Aorta (tissue), 5 donors: Measurements from ENCODE around the gene MAN2A2. TPM values are rescaled to one million over a fixed set of nuclear protein-coding genes. Genes with fewer than 3 reads are reported as not detected.

Experiments
- ATAC-seq: fragments of 200-7000 bp; cut with Tn5 transposase; one replicate; pipeline ENCODE4 v1.9.1; 2022; ENCODE audit warnings: moderate library complexity; ENCODE audit not compliant: low FRiP score
- DNase-seq, 2 donors: peaks; one replicate each; pipeline ENCODE4 v3.0.0-alpha.2; 2020
- H3K27ac ChIP-seq, 2 donors: one replicate each; pipeline ENCODE4 v1.5.1; 2013; ENCODE audit warnings: low read length in 2 of 2, mild to moderate bottlenecking in 2 of 2, moderate library complexity in 2 of 2, control low read depth in 1 of 2, inconsistent platforms in 1 of 2, low read depth in 1 of 2
- H3K27me3 ChIP-seq, 2 donors: one replicate each; pipeline ENCODE4 v1.6.1; 2013; ENCODE audit warnings: control low read depth in 1 of 2, low read length in 1 of 2, mild to moderate bottlenecking in 1 of 2, moderate library complexity in 1 of 2; ENCODE audit not compliant: insufficient read depth in 2 of 2, control insufficient read depth in 1 of 2
- H3K36me3 ChIP-seq, 2 donors: one replicate each; pipeline ENCODE4 v1.6.1; 2013; ENCODE audit warnings: control low read depth in 1 of 2, low read length in 1 of 2, mild to moderate bottlenecking in 1 of 2; ENCODE audit not compliant: insufficient read depth in 2 of 2, control insufficient read depth in 1 of 2
- H3K4me1 ChIP-seq, 2 donors: one replicate each; pipeline ENCODE4 v1.6.1; 2013; ENCODE audit warnings: low read length in 2 of 2, control low read depth in 1 of 2, mild to moderate bottlenecking in 1 of 2, moderate library complexity in 1 of 2; ENCODE audit not compliant: insufficient read depth in 2 of 2, control insufficient read depth in 1 of 2
- H3K4me3 ChIP-seq, 2 donors: one replicate each; pipeline ENCODE4 v1.5.1; 2013; ENCODE audit warnings: low read length in 2 of 2, control low read depth in 1 of 2, mild to moderate bottlenecking in 1 of 2
- H3K9me3 ChIP-seq: one replicate; pipeline ENCODE4 v1.6.1; 2013; ENCODE audit warnings: mild to moderate bottlenecking, low read length; ENCODE audit not compliant: control insufficient read depth
- WGBS, 2 donors: extraction: QIAGEN DNeasy Blood & Tissue Kit; methylation state at CpG; one replicate each; pipeline ENCODE4 v1.1.7; 2013; 5-methylcytosine and 5-hydroxymethylcytosine counted together
- intact Hi-C, 2 donors: fragments of 100-400 bp; cut with DNase I; formaldehyde crosslinking; loops; one replicate each; pipeline versions ENCODE4 v1.14.2 to v1.15.0; 2022
- polyA plus RNA-seq, 2 donors: library from polyadenylated mRNA; stranded (reverse); fragments of 200-250 nt; gene quantifications; one replicate each; pipeline ENCODE4 v1.2.3, GENCODE V29; 2013
- total RNA-seq, 2 donors: library from RNA; stranded (reverse); fragmentation: NEBNext Ultra II Directional; extraction: Animal tissue kit (Norgen Biotek cat#: 25700); gene quantifications; one replicate each; pipeline ENCODE4 v1.2.1, GENCODE V29; 2021
- donor health status: healthy with polysubstance abuse.
- donor health status: Bipolar disorder and iron deficiency.
- donor health status: DM: no; HTN: no; CAD: no.
- donor health status: DM: no; HTN: no; CAD: no.
- donor health status: DM: yes; HTN: yes; CAD: no.

Gene MAN2A2
- total and polyA plus RNA-seq, 4 donors: 19.2 to 82.4 (median 52.9) TPM

GRCh38 chr15:90880381-90881145 lies 22.5 kb upstream of the MAN2A2 start:
- no peaks in the 10 kb centered on the region for H3K27me3 ChIP-seq
- peaks cover 6 to 12% of the 10 kb centered on the region in 2 donors for H3K36me3 ChIP-seq
- WGBS, 2 donors: 79 to 82% methylated on average over 16 of the region's 16 CpGs
- H3K4me1 ChIP-seq: no peaks in the 10 kb centered on the region
- no peaks in the 10 kb centered on the region for H3K9me3 ChIP-seq
- no peak for ATAC-seq
- DNase-seq: no peak
- intact Hi-C loops: loop anchor here (10.0 kb wide), 2 partner anchors 166 to 566 kb away; partner anchors contain the start of gene BLM (in 1 of the 2)
- no peak overlapping the region for H3K27ac ChIP-seq
- no peak overlapping the region for H3K4me3 ChIP-seq

- Histone ChIP-seq H3K27ac (no peak overlapping the region), H3K4me1 (no peaks in the 10 kb centered on the region), H3K36me3 (peaks cover 3 to 11% of the 10 kb centered on the region in 2 donors), H3K27me3 (no peaks in the 10 kb centered on the region), H3K4me3 (no peak overlapping the region), H3K9me3 (no peaks in the 10 kb centered on the region)
- intact Hi-C loops: loop anchor here (10.0 kb wide), 2 partner anchors 167 to 567 kb away; partner anchors contain the start of gene BLM (in 1 of the 2)
- DNase-seq (no peak), ATAC-seq (no peak)
- 78 to 80% methylated on average over 35 of the region's 35 CpGs for WGBS, 2 donors
Observed at GRCh38 chr15:90881181-90881977, 21.7 kb upstream of the MAN2A2 start.

- DNase-seq: no peak
- Histone ChIP-seq H3K27ac (no peak overlapping the region), H3K4me3 (no peak overlapping the region), H3K36me3 (peaks cover 0 to 7% of the 10 kb centered on the region in 2 donors), H3K9me3 (no peaks in the 10 kb centered on the region), H3K27me3 (no peaks in the 10 kb centered on the region), H3K4me1 (no peaks in the 10 kb centered on the region)
- no peak for ATAC-seq
- intact Hi-C loops: loop anchor here (10.0 kb wide), 2 partner anchors 167 to 567 kb away; partner anchors contain the start of gene BLM (in 1 of the 2)
- WGBS, 2 donors: 84 to 86% methylated on average over 16 to 19 of the region's 19 CpGs
Observed at GRCh38 chr15:90881978-90882721, 21.0 kb upstream of the MAN2A2 start.

GRCh38 chr15:90882781-90883525 lies 20.1 kb upstream of the MAN2A2 start:
- no peaks in the 10 kb centered on the region for H3K4me1 ChIP-seq
- 73% methylated on average over 13 of the region's 13 CpGs for WGBS, 2 donors
- ATAC-seq (no peak), DNase-seq (no peak)
- no peaks in the 10 kb centered on the region for H3K9me3 ChIP-seq
- intact Hi-C loops: loop anchor here (10.0 kb wide), 2 partner anchors 168 to 568 kb away; partner anchors contain the start of gene BLM (in 1 of the 2)
- H3K36me3 ChIP-seq: peaks cover 0 to 5% of the 10 kb centered on the region in 2 donors
- no peaks in the 10 kb centered on the region for H3K27me3 ChIP-seq
- no peak overlapping the region for H3K4me3 ChIP-seq
- H3K27ac ChIP-seq: peak overlapping the region in 1 of 2 donors; percentile 74

GRCh38 chr15:90883526-90883975 lies 19.6 kb upstream of the MAN2A2 start:
- Histone ChIP-seq H3K9me3 (no peaks in the 10 kb centered on the region), H3K4me3 (no peak overlapping the region), H3K4me1 (no peaks in the 10 kb centered on the region), H3K27ac (peak overlapping the region; percentile 23 to 74), H3K36me3 (peaks cover 0 to 4% of the 10 kb centered on the region in 2 donors), H3K27me3 (no peaks in the 10 kb centered on the region)
- intact Hi-C loops: loop anchor here (10.0 kb wide), 2 partner anchors 169 to 569 kb away; partner anchors contain the start of gene BLM (in 1 of the 2)
- DNase-seq (peak in 1 of 2 donors; percentile 52), ATAC-seq (no peak)
- WGBS, 2 donors: 51% methylated on average over 7 of the region's 7 CpGs

- H3K9me3 ChIP-seq: no peaks in the 10 kb centered on the region
- no peaks in the 10 kb centered on the region for H3K27me3 ChIP-seq
- 2% methylated on average over 44 to 58 of the region's 58 CpGs for WGBS, 2 donors
- peaks cover 0 to 2% of the 10 kb centered on the region in 2 donors for H3K36me3 ChIP-seq
- intact Hi-C loops: loop anchor here (2.0 to 10.0 kb wide), 3 partner anchors 169 to 569 kb away; partner anchors contain the start of gene BLM (in 1 of the 2)
- peak within 1 kb of the TSS; percentile 23 to 74 for H3K27ac ChIP-seq
- DNase-seq (peak; percentile 89), ATAC-seq (peak; percentile 78)
- H3K4me1 ChIP-seq: no peaks in the 10 kb centered on the region
- H3K4me3 ChIP-seq: peak within 1 kb of the TSS; percentile 29 to 52
Observed at GRCh38 chr15:90883976-90884718, 19.0 kb upstream of the MAN2A2 start, which contains the start of gene FES. Gene FES, plus strand, starts transcription at chr15:90884504. Its CDS starts 542 bp downstream, at chr15:90885046.

- Histone ChIP-seq H3K27ac (peak overlapping the region; percentile 23 to 24), H3K27me3 (no peaks in the 10 kb centered on the region), H3K36me3 (peaks cover 0 to 2% of the 10 kb centered on the region in 2 donors), H3K4me1 (no peaks in the 10 kb centered on the region), H3K9me3 (no peaks in the 10 kb centered on the region), H3K4me3 (peak overlapping the region; percentile 29 to 52)
- DNase-seq (peak in 1 of 2 donors; percentile 58), ATAC-seq (peak; percentile 15)
- 24 to 31% methylated on average over 14 to 16 of the region's 16 CpGs for WGBS, 2 donors
- intact Hi-C loops: loop anchor here (2.0 to 10.0 kb wide), 4 partner anchors 170 to 570 kb away; partner anchors contain the start of gene BLM (in 1 of the 2)
Observed at GRCh38 chr15:90884719-90885431, 18.2 kb upstream of the MAN2A2 start.
